ENCODE measurements around the gene SMYD3.

DNA sequence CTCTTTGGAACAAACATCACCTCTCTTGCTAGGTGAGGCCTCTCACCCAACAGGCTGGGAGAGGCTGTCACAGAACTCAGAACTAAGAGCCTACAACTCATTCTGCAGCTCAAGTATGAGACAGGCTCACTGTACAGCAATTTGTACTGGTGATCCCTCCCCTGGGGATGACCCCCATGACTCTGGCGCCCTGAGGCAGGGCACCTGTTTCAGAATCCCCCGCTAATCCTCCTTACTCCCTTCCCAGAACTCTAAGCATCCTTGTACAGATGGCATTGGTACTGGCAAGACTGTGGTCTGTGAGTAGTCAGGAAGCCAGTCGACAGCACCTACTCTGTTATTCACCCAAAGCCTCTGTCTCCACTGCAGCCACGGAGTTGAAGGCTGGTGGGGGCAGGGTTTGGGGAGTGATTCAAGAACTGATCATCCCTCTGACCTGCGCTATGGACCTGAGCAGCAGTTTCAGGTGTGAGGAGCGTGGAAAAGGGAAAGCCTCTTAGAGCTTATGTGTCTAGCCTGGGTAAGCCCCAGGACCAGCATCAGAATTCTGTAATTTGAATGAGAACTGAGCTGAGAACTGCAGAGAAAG, 696.8 kb downstream of the SMYD3 start:
- TF ChIP-seq EZH2 (IDR thresholded peaks at IDR 0.05; ENCODE audit: borderline replicate concordance) = no peak
- TF ChIP-seq, protein P1, sequence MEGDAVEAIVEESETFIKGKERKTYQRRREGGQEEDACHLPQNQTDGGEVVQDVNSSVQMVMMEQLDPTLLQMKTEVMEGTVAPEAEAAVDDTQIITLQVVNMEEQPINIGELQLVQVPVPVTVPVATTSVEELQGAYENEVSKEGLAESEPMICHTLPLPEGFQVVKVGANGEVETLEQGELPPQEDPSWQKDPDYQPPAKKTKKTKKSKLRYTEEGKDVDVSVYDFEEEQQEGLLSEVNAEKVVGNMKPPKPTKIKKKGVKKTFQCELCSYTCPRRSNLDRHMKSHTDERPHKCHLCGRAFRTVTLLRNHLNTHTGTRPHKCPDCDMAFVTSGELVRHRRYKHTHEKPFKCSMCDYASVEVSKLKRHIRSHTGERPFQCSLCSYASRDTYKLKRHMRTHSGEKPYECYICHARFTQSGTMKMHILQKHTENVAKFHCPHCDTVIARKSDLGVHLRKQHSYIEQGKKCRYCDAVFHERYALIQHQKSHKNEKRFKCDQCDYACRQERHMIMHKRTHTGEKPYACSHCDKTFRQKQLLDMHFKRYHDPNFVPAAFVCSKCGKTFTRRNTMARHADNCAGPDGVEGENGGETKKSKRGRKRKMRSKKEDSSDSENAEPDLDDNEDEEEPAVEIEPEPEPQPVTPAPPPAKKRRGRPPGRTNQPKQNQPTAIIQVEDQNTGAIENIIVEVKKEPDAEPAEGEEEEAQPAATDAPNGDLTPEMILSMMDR (IDR thresholded peaks at IDR 0.05; ENCODE audit: poor library complexity) = no peak
- no peak for TF ChIP-seq EZH2phosphoT487 (IDR thresholded peaks at IDR 0.05; ENCODE audit: low read depth, severe bottlenecking, unreplicated experiment)

All from hepatocyte (in vitro differentiated cells).